ENCODE measurements around the gene POLR3B. TPM values are rescaled to one million over a fixed set of nuclear protein-coding genes. Genes with fewer than 3 reads are reported as not detected.

POLR3B gene
- total and polyA plus RNA-seq, 9 of the 15 experiments (the other 6 are each of a cell fraction or from before 2014, with no cell fraction given): 7.6 to 17.9 (median 14.4) TPM

DNA sequence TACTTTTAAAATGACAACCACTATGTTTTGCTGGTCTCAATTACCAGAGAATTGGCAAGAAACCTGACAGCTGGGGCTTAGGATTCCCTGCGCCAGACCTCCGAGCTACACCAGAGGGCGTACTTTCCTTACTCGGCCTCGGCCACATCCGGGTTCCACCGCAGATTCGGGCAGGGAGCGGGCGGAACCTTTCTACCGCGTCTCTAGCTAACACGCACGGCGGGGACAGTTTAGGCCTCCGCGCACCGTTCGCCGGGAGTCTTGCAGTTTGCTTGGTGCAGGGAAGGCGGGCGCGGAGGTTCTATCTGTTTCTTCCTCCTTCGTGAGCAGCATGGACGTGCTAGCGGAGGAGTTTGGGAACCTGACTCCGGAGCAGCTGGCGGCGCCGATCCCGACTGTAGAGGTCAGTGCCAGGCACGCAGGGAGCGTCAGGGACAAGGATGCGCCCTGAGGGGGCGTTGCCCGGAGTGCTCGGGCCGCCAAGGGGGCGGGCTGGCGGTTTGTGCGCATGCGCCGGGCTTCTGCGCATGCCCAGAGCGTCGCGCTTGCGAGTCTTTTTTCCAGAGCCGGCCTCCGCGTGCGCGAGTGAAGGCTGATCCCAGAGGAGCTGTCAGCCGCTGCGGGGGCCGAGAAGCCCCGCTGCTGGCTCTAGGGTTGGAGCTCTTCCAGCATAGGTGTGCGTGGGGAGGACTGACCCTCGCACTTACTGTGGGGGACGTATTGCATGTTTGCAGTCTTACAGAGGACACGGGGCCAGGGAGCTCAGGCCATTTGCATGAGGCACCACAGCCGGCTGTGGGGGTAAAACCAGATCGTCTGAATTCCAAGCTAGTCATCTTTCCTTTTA lies at the start of gene POLR3B (continued):
- TF ChIP-seq, protein P1, sequence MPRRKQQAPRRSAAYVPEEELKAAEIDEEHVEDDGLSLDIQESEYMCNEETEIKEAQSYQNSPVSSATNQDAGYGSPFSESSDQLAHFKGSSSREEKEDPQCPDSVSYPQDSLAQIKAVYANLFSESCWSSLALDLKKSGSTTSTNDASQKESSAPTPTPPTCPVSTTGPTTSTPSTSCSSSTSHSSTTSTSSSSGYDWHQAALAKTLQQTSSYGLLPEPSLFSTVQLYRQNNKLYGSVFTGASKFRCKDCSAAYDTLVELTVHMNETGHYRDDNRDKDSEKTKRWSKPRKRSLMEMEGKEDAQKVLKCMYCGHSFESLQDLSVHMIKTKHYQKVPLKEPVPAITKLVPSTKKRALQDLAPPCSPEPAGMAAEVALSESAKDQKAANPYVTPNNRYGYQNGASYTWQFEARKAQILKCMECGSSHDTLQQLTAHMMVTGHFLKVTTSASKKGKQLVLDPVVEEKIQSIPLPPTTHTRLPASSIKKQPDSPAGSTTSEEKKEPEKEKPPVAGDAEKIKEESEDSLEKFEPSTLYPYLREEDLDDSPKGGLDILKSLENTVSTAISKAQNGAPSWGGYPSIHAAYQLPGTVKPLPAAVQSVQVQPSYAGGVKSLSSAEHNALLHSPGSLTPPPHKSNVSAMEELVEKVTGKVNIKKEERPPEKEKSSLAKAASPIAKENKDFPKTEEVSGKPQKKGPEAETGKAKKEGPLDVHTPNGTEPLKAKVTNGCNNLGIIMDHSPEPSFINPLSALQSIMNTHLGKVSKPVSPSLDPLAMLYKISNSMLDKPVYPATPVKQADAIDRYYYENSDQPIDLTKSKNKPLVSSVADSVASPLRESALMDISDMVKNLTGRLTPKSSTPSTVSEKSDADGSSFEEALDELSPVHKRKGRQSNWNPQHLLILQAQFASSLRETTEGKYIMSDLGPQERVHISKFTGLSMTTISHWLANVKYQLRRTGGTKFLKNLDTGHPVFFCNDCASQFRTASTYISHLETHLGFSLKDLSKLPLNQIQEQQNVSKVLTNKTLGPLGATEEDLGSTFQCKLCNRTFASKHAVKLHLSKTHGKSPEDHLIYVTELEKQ (CRISPR knock-in tag; IDR thresholded peaks at IDR 0.05): no peak
- TF ChIP-seq MTA1 (IDR thresholded peaks at IDR 0.05; ENCODE audit: borderline replicate concordance) (no peak; the same call in none of the 2 replicates), NBN (IDR thresholded peaks at IDR 0.05; ENCODE audit: low read depth) (peak; percentile 57; the same call in 1 of the 2 replicates), SAP30 (IDR thresholded peaks at IDR 0.05; ENCODE audit: borderline replicate concordance, insufficient read depth, low read depth, low read length, poor library complexity, severe bottlenecking) (peak; percentile 58), ZNF561 (CRISPR knock-in tag; conservative IDR thresholded peaks at IDR 0.05) (0 out of 2 replicates have a peak, but pooled peaks have one; percentile 48), RFX5 (IDR thresholded peaks at IDR 0.05; ENCODE audit: low read depth, low read length) (no peak), RBM34 (IDR thresholded peaks at IDR 0.05; ENCODE audit: borderline replicate concordance, insufficient read depth, low read length) (no peak), L3MBTL2 (IDR thresholded peaks at IDR 0.05) (peak; percentile 94), ZNF76 (CRISPR knock-in tag; IDR thresholded peaks at IDR 0.05; ENCODE audit: borderline replicate concordance) (peak; percentile 80; the same call in 1 of the 2 replicates), SRSF1 (IDR thresholded peaks at IDR 0.05; ENCODE audit: low read depth, low read length) (no peak), PHF8 (IDR thresholded peaks at IDR 0.05; ENCODE audit: borderline replicate concordance, low read length) (peak; percentile 95), ZNF431 (CRISPR knock-in tag; IDR thresholded peaks at IDR 0.05) (no peak; the same call in 1 of the 2 replicates), ZBTB1 (CRISPR knock-in tag; IDR thresholded peaks at IDR 0.05; ENCODE audit: borderline replicate concordance, low read depth) (no peak), DDX20 (tag; IDR thresholded peaks at IDR 0.05; ENCODE audit: low read depth) (no peak), MYNN (IDR thresholded peaks at IDR 0.05) (0 out of 2 replicates have a peak, but pooled peaks have one; percentile 62), MYNN (CRISPR knock-in tag; IDR thresholded peaks at IDR 0.05) (no peak), POLR2G (IDR thresholded peaks at IDR 0.05; ENCODE audit: low read depth, low read length) (peak; percentile 94), ZNF146 (CRISPR knock-in tag; IDR thresholded peaks at IDR 0.05; ENCODE audit: unreplicated experiment) (no peak), SP2 (IDR thresholded peaks at IDR 0.05; ENCODE audit: extremely low read depth, low read depth, low read length, poor library complexity, severe bottlenecking) (no peak)
- TF ChIP-seq, protein P2, sequence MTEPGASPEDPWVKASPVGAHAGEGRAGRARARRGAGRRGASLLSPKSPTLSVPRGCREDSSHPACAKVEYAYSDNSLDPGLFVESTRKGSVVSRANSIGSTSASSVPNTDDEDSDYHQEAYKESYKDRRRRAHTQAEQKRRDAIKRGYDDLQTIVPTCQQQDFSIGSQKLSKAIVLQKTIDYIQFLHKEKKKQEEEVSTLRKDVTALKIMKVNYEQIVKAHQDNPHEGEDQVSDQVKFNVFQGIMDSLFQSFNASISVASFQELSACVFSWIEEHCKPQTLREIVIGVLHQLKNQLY (CRISPR knock-in tag; conservative IDR thresholded peaks at IDR 0.05): no peak
- TF ChIP-seq, protein P3, sequence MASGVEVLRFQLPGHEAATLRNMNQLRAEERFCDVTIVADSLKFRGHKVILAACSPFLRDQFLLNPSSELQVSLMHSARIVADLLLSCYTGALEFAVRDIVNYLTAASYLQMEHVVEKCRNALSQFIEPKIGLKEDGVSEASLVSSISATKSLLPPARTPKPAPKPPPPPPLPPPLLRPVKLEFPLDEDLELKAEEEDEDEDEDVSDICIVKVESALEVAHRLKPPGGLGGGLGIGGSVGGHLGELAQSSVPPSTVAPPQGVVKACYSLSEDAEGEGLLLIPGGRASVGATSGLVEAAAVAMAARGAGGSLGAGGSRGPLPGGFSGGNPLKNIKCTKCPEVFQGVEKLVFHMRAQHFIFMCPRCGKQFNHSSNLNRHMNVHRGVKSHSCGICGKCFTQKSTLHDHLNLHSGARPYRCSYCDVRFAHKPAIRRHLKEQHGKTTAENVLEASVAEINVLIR (CRISPR knock-in tag; IDR thresholded peaks at IDR 0.05): 0 out of 2 replicates have a peak, but pooled peaks have one; percentile 50

All from K562 (cell line).